ENCODE measurements around the gene THOP1.

DNA sequence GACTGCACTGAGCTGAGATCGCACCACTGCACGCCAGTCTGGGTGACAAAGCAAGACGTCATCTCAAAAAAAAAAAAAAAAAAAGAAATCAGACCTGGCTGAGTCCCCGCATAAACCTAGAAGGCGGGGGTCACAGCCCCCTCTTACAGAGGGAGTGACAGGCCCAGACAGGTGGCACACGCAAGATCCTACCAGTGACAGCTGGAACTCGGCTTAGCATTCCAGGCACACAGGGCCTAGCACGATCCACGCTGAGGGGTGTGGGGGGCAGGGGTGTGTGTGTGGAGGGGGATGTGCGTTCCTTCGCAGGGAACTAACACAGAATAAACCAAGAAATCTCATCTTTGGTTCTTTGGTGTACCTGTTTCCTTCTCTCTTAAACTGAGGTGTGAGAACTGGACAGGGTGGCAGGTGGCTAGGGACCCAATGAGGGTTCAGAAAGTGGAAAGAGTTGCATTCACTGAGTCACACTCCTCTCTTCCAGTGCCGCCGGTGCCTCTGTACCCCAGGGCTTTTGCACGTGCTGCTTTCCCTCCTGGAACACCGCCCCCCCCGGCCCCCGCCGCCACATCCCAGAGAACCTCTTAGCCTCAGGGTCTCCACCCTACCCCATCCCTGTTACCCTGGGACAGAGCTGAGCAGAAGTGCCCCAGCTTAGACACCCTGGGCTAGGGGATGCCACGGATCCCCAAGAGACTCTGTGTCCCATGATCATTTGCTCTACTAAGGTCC is 7.2 kb upstream of the THOP1 start:
- TF ChIP-seq, protein P1, sequence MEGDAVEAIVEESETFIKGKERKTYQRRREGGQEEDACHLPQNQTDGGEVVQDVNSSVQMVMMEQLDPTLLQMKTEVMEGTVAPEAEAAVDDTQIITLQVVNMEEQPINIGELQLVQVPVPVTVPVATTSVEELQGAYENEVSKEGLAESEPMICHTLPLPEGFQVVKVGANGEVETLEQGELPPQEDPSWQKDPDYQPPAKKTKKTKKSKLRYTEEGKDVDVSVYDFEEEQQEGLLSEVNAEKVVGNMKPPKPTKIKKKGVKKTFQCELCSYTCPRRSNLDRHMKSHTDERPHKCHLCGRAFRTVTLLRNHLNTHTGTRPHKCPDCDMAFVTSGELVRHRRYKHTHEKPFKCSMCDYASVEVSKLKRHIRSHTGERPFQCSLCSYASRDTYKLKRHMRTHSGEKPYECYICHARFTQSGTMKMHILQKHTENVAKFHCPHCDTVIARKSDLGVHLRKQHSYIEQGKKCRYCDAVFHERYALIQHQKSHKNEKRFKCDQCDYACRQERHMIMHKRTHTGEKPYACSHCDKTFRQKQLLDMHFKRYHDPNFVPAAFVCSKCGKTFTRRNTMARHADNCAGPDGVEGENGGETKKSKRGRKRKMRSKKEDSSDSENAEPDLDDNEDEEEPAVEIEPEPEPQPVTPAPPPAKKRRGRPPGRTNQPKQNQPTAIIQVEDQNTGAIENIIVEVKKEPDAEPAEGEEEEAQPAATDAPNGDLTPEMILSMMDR (IDR thresholded peaks at IDR 0.05; ENCODE audit: low read length) = no peak
- no peak for TF ChIP-seq EZH2 (IDR thresholded peaks at IDR 0.05; ENCODE audit: borderline replicate concordance, low read length)
